ENCODE measurements around the gene STXBP5.
A peak's percentile ranks its signal among the peaks of the same experiment; 100 is the strongest.

STXBP5 gene

DNA sequence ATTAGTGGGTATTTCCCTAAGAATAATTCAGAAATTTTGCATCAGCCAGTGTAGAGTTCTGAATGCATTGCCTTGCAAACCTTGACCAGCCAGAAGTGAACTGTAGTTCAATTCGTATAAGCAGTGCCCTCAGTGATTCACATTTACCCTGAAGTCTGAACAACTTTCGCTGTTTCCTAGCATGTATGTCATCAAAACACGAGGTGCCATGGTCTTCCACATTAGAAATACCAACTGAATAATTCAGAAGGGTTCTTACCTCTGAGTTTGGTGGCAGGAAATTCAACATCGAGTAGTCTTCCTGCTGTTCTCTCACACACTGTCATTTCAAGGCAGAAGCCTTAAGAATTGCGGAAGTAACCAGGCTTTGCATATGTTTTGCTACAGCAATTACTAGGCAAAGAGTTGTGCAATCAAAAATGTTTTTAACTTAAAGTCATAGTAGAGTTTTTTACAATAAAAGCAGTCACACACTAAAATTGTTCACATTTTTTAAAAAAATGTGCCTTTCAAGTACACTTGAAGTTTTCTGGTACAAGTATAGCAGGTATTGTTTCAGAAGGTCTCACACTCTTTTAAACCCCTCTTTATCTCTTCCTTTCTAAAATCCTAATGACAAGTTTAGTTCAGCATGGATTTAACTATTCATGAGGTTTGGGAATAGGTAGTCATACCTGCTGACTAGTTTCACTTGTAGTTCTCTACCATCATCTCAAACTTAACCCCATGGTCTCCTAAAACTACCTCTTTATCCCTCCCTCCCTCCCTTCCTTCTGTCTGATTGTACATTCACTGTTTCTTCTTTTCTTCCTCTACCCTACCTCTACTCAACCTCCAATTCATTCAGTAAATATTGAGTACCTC, 118.3 kb downstream of the STXBP5 start:
- Histone ChIP-seq H3F3A (ENCODE audit: insufficient read depth, low read length) (no peaks in the 10 kb centered on the region), H3K4me3 (ENCODE audit: low read depth, low read length, poor library complexity, severe bottlenecking) (peak overlapping the region; percentile 18), H2AFZ (ENCODE audit: low read length) (no peak overlapping the region), H3K27ac (ENCODE audit: low read depth, low read length, poor library complexity, severe bottlenecking) (peak overlapping the region; percentile 48), H3K79me2 (ENCODE audit: insufficient read depth, low read length) (no peaks in the 10 kb centered on the region), H3K9me3 (ENCODE audit: low read length) (no peaks in the 10 kb centered on the region), H3K4me1 (ENCODE audit: insufficient read depth, low read length, severe bottlenecking) (peaks cover 16% of the 10 kb centered on the region), H3K36me3 (ENCODE audit: insufficient read depth, low read length) (peaks cover 7% of the 10 kb centered on the region; the same call in 1 of the 2 replicates), H4K20me1 (ENCODE audit: insufficient read depth, low read length) (no peaks in the 10 kb centered on the region), H3K27me3 (ENCODE audit: insufficient read depth, low read length) (no peaks in the 10 kb centered on the region), H3K9me2 (ENCODE audit: low read depth, low read length) (no peaks in the 10 kb centered on the region), H3K4me2 (ENCODE audit: low read length) (peak overlapping the region; percentile 48; the same call in 1 of the 2 replicates), H3K9ac (ENCODE audit: low read length) (no peak overlapping the region; the same call in 1 of the 2 replicates)
- no peak for TF ChIP-seq EZH2 (IDR thresholded peaks at IDR 0.05; ENCODE audit: borderline replicate concordance, low read length)
- TF ChIP-seq, protein P1, sequence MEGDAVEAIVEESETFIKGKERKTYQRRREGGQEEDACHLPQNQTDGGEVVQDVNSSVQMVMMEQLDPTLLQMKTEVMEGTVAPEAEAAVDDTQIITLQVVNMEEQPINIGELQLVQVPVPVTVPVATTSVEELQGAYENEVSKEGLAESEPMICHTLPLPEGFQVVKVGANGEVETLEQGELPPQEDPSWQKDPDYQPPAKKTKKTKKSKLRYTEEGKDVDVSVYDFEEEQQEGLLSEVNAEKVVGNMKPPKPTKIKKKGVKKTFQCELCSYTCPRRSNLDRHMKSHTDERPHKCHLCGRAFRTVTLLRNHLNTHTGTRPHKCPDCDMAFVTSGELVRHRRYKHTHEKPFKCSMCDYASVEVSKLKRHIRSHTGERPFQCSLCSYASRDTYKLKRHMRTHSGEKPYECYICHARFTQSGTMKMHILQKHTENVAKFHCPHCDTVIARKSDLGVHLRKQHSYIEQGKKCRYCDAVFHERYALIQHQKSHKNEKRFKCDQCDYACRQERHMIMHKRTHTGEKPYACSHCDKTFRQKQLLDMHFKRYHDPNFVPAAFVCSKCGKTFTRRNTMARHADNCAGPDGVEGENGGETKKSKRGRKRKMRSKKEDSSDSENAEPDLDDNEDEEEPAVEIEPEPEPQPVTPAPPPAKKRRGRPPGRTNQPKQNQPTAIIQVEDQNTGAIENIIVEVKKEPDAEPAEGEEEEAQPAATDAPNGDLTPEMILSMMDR (IDR thresholded peaks at IDR 0.05; ENCODE audit: low read length), result no peak

DNA sequence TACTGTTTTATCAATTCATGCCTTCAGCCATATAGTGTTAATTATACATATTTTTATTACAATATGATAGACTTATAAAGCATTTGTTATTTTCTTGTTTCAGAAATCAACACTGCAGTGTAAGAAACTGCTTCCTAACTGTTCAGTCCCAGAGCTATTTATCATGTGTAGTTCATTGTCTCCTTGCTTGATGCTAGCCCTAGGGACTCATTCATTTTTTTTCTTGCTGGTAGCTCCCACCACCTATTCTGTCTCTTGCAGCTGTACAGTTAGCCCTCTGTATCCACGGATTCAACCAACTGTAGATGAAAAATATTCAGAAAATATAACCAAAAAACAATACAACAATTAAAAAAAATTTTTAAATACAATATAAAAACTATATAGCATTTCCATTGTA, 121.3 kb downstream of the STXBP5 start:
- TF ChIP-seq EZH2 (IDR thresholded peaks at IDR 0.05; ENCODE audit: borderline replicate concordance, low read length), result no peak
- TF ChIP-seq, protein P1 (IDR thresholded peaks at IDR 0.05; ENCODE audit: low read length), result no peak
- no peaks in the 10 kb centered on the region for H4K20me1 ChIP-seq (ENCODE audit: insufficient read depth, low read length)
- peaks cover 4% of the 10 kb centered on the region; the same call in 1 of the 2 replicates for H3K36me3 ChIP-seq (ENCODE audit: insufficient read depth, low read length)

DNA sequence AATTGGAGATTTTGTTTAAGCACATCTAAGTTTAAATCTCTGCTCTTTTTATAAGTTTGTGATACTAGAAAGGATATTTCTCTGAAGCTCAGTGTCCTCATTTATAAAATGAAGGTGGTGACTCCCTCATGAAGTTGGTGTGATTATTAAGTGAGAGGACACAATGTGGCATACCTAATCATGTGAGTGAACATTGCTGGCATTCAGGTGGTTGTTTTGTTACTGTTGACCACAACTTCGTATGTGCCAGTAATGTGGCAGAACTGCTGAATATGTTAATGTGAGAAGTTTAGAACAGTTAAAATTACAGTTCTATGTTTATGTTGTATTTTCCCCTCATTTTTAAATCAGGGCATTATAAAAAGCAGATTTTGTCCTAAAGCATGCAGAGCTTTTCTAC, 127.2 kb downstream of the STXBP5 start:
- H3K4me2 ChIP-seq (ENCODE audit: low read length), result no peak overlapping the region
- no peaks in the 10 kb centered on the region for H3K9me3 ChIP-seq (ENCODE audit: low read length)
- H3K9me2 ChIP-seq (ENCODE audit: low read depth, low read length), result no peaks in the 10 kb centered on the region
- no peak for TF ChIP-seq EZH2 (IDR thresholded peaks at IDR 0.05; ENCODE audit: borderline replicate concordance, low read length)
- TF ChIP-seq, protein P1 (IDR thresholded peaks at IDR 0.05; ENCODE audit: low read length), result no peak
- H3K4me3 ChIP-seq (ENCODE audit: low read depth, low read length, poor library complexity, severe bottlenecking), result no peak overlapping the region
- H3K4me1 ChIP-seq (ENCODE audit: insufficient read depth, low read length, severe bottlenecking), result no peaks in the 10 kb centered on the region
- H3K79me2 ChIP-seq (ENCODE audit: insufficient read depth, low read length), result no peaks in the 10 kb centered on the region
- H3K27me3 ChIP-seq (ENCODE audit: insufficient read depth, low read length), result no peaks in the 10 kb centered on the region
- no peak overlapping the region for H3K27ac ChIP-seq (ENCODE audit: low read depth, low read length, poor library complexity, severe bottlenecking)
- peaks cover 12% of the 10 kb centered on the region; the same call in 1 of the 2 replicates for H3K36me3 ChIP-seq (ENCODE audit: insufficient read depth, low read length)
- no peaks in the 10 kb centered on the region for H3F3A ChIP-seq (ENCODE audit: insufficient read depth, low read length)
- H2AFZ ChIP-seq (ENCODE audit: low read length), result no peak overlapping the region
- no peak overlapping the region for H3K9ac ChIP-seq (ENCODE audit: low read length)
- H4K20me1 ChIP-seq (ENCODE audit: insufficient read depth, low read length), result no peaks in the 10 kb centered on the region

More for the DNA sequence above, 121.3 kb downstream of the STXBP5 start:
- Histone ChIP-seq H3F3A (ENCODE audit: insufficient read depth, low read length) (no peaks in the 10 kb centered on the region), H3K27ac (ENCODE audit: low read depth, low read length, poor library complexity, severe bottlenecking) (no peak overlapping the region), H3K4me3 (ENCODE audit: low read depth, low read length, poor library complexity, severe bottlenecking) (no peak overlapping the region), H3K79me2 (ENCODE audit: insufficient read depth, low read length) (no peaks in the 10 kb centered on the region), H3K9me3 (ENCODE audit: low read length) (no peaks in the 10 kb centered on the region), H3K9ac (ENCODE audit: low read length) (no peak overlapping the region), H3K9me2 (ENCODE audit: low read depth, low read length) (no peaks in the 10 kb centered on the region), H3K4me1 (ENCODE audit: insufficient read depth, low read length, severe bottlenecking) (peaks cover 16% of the 10 kb centered on the region), H2AFZ (ENCODE audit: low read length) (no peak overlapping the region), H3K27me3 (ENCODE audit: insufficient read depth, low read length) (no peaks in the 10 kb centered on the region), H3K4me2 (ENCODE audit: low read length) (no peak overlapping the region)
